Measurements from ENCODE around the gene MAML2.

GRCh38 chr11:96263238-96263763 is 79.7 kb downstream of the MAML2 start:
- TF ChIP-seq, protein P1, sequence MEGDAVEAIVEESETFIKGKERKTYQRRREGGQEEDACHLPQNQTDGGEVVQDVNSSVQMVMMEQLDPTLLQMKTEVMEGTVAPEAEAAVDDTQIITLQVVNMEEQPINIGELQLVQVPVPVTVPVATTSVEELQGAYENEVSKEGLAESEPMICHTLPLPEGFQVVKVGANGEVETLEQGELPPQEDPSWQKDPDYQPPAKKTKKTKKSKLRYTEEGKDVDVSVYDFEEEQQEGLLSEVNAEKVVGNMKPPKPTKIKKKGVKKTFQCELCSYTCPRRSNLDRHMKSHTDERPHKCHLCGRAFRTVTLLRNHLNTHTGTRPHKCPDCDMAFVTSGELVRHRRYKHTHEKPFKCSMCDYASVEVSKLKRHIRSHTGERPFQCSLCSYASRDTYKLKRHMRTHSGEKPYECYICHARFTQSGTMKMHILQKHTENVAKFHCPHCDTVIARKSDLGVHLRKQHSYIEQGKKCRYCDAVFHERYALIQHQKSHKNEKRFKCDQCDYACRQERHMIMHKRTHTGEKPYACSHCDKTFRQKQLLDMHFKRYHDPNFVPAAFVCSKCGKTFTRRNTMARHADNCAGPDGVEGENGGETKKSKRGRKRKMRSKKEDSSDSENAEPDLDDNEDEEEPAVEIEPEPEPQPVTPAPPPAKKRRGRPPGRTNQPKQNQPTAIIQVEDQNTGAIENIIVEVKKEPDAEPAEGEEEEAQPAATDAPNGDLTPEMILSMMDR (IDR thresholded peaks at IDR 0.05): no peak
- no peak for TF ChIP-seq POLR2AphosphoS5 (IDR thresholded peaks at IDR 0.05; ENCODE audit: low read depth, low read length)
- TF ChIP-seq SIN3A (IDR thresholded peaks at IDR 0.05; ENCODE audit: borderline replicate concordance, insufficient read depth, low read depth, low read length): no peak
- TF ChIP-seq, protein P2, sequence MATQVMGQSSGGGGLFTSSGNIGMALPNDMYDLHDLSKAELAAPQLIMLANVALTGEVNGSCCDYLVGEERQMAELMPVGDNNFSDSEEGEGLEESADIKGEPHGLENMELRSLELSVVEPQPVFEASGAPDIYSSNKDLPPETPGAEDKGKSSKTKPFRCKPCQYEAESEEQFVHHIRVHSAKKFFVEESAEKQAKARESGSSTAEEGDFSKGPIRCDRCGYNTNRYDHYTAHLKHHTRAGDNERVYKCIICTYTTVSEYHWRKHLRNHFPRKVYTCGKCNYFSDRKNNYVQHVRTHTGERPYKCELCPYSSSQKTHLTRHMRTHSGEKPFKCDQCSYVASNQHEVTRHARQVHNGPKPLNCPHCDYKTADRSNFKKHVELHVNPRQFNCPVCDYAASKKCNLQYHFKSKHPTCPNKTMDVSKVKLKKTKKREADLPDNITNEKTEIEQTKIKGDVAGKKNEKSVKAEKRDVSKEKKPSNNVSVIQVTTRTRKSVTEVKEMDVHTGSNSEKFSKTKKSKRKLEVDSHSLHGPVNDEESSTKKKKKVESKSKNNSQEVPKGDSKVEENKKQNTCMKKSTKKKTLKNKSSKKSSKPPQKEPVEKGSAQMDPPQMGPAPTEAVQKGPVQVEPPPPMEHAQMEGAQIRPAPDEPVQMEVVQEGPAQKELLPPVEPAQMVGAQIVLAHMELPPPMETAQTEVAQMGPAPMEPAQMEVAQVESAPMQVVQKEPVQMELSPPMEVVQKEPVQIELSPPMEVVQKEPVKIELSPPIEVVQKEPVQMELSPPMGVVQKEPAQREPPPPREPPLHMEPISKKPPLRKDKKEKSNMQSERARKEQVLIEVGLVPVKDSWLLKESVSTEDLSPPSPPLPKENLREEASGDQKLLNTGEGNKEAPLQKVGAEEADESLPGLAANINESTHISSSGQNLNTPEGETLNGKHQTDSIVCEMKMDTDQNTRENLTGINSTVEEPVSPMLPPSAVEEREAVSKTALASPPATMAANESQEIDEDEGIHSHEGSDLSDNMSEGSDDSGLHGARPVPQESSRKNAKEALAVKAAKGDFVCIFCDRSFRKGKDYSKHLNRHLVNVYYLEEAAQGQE (IDR thresholded peaks at IDR 0.05; ENCODE audit: insufficient read depth in 1 of 2, low read depth in 2 of 2, low read length in 1 of 2): no peak

All from Panc1 (cell line).